C4-2B (cell line): ENCODE results near the gene KLF4.

Experiments
- ZFX ChIP-seq: fragments of 450-650 bp; IDR thresholded peaks from 2 replicates; pipeline ENCODE4 v1.6.1; 2017
- TF ChIP-seq, protein P1 (sequence below): fragments of 450-650 bp; conservative IDR thresholded peaks from 2 replicates; pipeline ENCODE4 v1.5.1; 2017; ENCODE audit warnings: mild to moderate bottlenecking

DNA sequence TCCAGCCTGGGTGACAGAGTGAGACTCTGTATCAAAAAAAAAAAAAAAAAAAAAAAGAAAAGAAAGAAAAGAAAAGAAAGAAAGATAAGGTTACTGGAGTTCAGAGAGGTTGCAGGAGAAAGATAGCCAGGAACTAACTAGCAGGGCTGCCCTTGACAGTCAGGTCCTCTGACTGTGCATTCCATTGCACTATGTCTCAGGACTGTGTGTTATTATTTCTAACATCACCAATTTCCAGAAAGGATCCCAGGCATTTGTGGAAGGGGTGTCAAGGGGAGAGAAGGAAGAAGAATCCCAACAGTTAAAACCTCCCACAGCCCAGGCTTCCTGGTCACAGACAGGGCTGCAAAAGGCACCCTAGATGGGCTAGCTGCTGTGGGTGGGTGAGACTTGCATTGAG lies 25.1 kb downstream of the KLF4 start:
- TF ChIP-seq, protein P1, sequence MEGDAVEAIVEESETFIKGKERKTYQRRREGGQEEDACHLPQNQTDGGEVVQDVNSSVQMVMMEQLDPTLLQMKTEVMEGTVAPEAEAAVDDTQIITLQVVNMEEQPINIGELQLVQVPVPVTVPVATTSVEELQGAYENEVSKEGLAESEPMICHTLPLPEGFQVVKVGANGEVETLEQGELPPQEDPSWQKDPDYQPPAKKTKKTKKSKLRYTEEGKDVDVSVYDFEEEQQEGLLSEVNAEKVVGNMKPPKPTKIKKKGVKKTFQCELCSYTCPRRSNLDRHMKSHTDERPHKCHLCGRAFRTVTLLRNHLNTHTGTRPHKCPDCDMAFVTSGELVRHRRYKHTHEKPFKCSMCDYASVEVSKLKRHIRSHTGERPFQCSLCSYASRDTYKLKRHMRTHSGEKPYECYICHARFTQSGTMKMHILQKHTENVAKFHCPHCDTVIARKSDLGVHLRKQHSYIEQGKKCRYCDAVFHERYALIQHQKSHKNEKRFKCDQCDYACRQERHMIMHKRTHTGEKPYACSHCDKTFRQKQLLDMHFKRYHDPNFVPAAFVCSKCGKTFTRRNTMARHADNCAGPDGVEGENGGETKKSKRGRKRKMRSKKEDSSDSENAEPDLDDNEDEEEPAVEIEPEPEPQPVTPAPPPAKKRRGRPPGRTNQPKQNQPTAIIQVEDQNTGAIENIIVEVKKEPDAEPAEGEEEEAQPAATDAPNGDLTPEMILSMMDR, result no peak
- TF ChIP-seq ZFX, result no peak
